GM21367 (cell line): Measurements from ENCODE around the gene SAP30BP.
"Not testable (repeated sequence)": the region's sequence is repeated elsewhere in the genome, so short reads cannot be mapped to it uniquely, and the experiment has no call there.

Source experiments
- ATAC-seq: cut with Tn5 transposase; IDR thresholded peaks from one replicate; pipeline ENCODE4 v1.9.1; 2021; ENCODE audit not compliant: unreplicated experiment

The SAP30BP gene

DNA sequence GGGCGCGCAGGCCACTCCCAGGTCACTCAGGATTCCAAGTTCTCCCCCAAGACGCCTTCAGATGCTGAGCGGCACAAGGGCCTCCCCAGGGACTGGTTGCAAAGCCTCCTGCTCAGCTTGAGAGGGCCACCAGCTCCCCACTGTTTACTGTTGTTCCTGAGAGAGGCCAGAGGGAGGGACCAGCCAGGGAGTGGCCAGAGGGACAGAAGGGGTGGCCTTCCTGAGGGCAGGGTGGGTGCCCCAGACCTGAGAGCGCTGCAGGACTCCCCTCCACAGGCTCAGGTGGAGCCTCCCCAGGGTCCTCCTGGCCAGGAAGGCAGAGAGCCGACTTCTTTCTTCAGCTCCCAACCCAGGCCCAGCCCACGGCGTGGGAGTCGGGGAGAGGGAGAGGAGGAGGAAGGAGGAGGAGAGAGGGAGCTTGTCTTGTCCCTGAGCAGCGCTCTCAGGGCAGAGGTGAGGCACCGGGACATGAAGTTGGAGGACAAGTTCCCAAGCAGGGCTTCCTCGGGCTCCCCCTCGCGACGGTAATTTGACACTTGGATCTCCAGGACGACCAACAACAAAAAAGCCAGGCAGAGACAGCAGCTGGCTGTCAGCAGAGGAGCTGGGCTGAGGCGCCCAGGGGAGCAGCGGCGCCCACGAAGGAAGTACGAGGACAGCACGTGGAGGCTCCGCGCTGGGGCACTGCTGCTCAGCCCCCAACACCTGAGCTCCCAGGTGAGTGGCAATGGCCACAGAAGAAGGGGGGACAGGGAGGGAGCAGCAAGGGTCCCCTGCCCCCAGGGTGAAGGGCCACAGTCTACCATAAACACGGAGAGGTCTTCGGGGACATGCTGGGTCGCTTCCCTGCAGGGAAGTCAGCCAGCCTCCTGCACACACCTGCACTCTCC, 33.4 kb upstream of the SAP30BP start:
- ATAC-seq: no peak

DNA sequence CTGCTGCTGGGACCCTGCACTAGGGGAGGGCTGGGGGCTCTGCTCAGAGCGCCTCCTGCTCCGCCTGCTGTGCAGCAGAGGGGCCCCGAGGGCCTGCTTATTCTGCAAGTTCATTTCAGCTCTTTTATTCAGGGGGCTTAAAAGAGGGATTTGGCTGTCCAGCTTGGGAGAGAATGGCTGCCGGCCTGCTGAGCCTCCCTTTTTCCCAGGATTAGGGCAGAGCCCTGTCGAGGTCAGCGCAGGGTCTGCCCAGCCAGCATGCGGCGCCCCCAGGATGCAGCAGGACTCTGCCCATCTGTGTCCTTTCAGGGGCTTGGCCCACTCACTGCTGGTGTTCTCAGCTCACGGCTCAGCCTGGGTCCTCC, 32.8 kb upstream of the SAP30BP start:
- no peak for ATAC-seq

- ATAC-seq: no peak
Measured at GRCh38 chr17:75634754-75635609, 32.2 kb upstream of the SAP30BP start.

GRCh38 chr17:75635610-75636202, 31.4 kb upstream of the SAP30BP start:
- no peak for ATAC-seq

DNA sequence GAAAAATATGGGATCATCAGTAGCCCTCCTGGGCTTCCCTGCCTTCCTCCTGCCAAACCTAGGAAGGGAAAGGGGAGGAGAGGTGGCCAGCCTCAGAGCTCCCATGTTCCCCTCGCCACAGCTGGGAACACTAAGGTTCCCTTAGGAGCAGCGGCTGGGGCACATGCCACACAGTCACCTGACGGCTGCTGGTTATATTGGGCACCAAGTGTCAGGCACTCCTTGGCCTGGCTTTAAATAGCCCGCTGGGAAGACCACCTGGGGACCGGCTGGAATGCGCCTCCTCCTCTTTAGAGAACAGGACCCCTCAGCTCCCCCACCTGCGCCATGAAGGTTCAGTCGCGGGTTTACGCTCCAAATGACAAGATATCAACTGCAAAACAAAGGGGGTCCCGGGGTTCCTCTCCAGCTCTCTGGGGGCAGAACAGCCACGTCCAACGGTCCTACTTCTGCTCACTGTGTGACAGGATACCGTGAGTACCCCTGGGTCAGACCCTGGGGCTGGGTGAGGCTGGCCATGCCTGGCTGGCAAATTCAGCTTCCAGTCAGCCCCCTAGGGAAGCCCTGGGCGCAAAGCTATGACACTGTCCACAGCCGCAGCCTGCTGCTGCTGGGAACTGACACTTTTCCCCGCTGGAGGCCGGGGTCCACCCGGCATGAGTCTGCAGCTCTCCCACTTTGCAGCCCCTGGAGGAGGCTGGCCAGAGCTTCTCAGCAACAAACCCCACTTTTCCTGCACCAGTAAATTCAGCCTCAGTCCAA, 30.6 kb upstream of the SAP30BP start:
- no peak for ATAC-seq

DNA sequence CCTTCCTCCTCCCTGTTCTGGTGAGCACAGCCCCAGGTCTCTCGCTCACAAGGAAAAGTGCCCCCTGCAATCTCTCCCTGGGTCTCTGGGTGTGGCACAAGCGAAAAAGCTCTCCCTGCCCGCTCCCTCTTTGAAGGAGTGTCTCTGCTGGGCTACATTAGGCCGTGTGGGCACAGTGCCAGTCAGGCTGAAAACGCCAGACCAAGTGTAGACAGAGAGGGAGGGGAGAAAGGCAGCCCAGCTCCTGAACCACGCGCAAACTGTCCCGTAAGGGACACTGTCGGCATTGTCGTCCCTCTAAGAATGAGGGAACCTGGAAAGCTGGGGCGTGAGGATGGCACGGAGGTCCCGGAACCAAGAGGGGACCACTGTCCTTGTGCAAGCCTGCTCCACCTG, 30.0 kb upstream of the SAP30BP start:
- ATAC-seq: no peak

DNA sequence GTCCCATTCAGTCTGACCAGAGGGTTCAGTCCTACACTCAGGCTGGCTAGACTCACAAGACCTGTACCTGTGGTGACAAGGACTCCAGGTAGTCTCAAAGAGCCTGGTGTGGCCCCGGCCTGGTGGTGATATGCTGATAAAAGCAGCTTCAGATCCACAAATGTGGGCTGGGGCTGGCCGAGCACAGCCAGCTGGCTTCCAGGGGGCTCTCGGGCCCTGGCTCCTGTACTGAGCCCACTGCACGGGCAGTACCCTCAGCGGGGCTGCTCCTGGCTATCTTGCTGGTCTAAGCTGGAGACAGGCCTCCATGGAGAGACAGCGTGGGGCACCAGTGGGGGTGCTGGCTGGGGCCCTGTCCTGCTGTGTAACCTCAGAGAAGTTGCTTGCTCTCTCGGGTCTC, 29.6 kb upstream of the SAP30BP start:
- no peak for ATAC-seq

- not testable (repeated sequence) for ATAC-seq
Measured at GRCh38 chr17:75638039-75638438, 29.1 kb upstream of the SAP30BP start.

- no peak for ATAC-seq
Measured at GRCh38 chr17:75638893-75639292, 28.2 kb upstream of the SAP30BP start.

GRCh38 chr17:75639327-75639726, 27.8 kb upstream of the SAP30BP start:
- ATAC-seq: no peak

- no peak for ATAC-seq
Measured at GRCh38 chr17:75639771-75640555, 27.2 kb upstream of the SAP30BP start.

DNA sequence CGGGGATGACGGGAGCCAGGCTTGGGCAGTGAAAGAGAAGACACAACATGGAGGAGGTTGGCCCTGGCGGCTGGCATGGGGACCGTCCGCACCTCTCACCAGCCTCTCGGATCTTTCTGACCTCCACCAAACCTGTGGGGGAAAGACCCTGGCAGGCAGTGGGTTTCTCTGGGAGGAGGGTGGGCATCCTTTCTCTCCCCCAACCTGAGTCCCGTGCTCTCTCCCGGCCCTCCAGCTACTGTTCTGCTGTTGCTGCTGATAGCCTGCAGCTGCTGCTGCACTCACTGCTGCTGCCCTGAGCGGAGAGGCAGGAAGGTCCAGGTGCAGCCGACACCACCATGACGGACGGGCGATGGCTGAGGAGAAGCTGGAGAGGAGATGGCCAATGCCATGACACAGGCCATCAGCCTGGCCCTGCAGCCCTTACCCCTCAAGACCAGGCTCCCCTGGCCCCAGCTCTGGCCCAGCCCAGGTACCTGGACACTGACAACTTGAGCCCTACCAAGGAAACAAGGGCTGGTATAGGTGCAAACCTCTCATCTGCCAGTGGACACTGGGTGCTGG, 26.5 kb upstream of the SAP30BP start:
- ATAC-seq: no peak

DNA sequence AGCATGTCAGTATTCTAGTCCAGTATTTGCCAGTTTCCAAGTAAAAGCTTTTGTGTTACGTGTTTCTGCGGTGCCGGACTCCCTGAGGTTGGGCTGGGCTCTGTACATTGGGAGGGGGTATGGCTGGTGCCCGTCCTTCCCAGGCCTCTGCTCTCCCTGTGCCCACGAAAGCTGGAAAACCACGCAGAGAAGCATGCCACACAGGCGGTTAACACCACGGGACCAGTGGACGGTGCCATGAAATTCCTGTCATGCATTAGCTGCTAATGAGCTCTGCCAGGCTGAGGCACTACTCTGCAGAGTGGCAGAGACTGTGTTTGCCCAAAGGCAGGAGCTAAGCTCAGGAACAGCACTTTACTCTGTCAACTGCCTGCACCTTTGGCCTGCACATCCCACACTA, 25.8 kb upstream of the SAP30BP start:
- no peak for ATAC-seq

GRCh38 chr17:75642182-75642783, 24.9 kb upstream of the SAP30BP start:
- ATAC-seq: no peak

DNA sequence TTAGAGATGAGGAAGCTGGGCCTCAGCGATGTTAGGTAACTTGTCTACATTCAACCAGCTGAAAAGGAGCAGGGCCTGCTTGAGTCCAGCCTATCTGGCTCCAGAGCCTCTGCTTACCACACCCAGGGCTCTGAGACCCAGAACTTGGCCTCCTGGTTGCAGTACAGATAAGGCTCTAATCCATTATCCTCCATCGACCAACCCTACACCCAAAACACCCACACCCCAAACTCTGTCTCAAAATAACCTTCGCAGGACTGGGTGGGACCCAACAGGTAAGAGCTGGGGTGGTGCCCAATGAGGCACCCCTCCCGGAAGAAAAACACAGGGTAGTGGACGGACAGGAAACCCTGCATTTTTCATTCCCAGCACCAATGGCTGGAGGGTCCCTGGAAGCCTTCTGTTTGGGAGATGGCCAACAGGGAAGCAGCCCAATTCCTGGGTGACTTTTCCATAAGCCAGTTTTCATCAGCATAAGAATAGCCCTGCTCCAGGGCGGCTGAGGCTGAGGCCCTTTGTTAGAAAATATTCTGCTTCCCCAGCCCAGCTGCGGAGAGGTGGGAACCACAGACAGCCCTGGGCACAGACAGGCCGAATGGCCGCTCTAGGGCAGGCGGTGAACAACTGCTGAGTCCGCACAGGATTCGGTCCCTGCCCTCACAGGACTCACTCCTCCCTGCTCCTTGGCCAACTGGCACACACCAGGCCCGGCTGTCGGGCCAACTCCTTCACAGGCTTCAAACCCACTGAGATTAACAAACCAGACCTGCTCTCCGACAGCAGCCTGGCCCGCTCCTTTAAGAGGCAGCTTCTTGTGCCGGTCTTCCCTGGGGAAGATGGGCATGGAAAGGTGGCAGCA, 24.1 kb upstream of the SAP30BP start:
- no peak for ATAC-seq

DNA sequence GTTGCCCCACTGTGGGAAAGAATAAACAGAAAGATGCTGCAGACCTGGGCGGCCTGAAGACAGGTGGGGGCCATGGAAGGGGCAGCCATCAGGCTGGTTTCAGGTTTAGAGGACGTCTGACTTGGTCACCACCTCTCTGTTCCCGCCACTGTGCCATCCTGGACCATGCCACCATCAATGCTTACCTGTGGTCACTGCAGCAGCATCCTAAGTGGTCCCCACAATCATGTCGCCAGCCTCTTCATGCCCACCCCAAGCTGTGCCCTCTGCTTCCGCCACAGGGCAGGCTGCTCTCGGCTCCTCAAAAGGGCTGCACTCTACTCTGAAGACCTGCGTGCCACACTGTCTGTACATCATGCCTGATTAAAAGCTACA, 23.5 kb upstream of the SAP30BP start:
- no peak for ATAC-seq

DNA sequence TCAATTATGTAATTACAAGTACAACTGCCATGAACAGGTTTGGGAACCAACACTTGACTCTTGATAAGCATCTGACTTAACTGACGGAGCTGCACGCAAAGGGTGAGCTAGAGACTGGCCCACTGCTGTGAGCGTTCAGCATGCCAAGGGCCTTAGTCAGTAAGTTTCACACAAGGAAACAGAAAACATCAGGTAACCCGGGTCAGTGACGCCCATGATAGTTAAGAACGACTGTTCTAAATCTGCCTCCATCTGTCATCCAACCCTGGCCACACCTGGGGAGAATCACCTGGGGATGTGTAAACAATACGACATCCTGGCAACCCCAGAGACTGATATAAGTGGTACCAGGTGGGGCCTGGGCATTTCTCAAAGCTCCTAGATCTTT, 21.6 kb upstream of the SAP30BP start:
- no peak for ATAC-seq

- ATAC-seq: no peak
Measured at GRCh38 chr17:75645889-75646637, 21.1 kb upstream of the SAP30BP start.
